HL-60 (cell line): ENCODE data around the gene CTRB1.

Experiments
- CTCF ChIP-seq: IDR thresholded peaks from one replicate; pipeline ENCODE4 v1.5.1; 2011; ENCODE audit warnings: low read length, control low read depth, inconsistent platforms; ENCODE audit not compliant: insufficient read depth
- POLR2AphosphoS5 ChIP-seq: IDR thresholded peaks from 2 replicates; pipeline ENCODE4 v1.6.1; 2012; ENCODE audit warnings: low read depth
- REST ChIP-seq: IDR thresholded peaks from 2 replicates; pipeline ENCODE4 v1.6.1; 2012; ENCODE audit warnings: low read depth; ENCODE audit not compliant: insufficient replicate concordance
- SPI1 ChIP-seq: IDR thresholded peaks from 2 replicates; pipeline ENCODE4 v1.6.1; 2012; ENCODE audit warnings: low read depth, mild to moderate bottlenecking, borderline replicate concordance

- no peak for TF ChIP-seq CTCF
- TF ChIP-seq SPI1 = no peak
- TF ChIP-seq REST = no peak
- no peak for TF ChIP-seq POLR2AphosphoS5
Observed at GRCh38 chr16:75216127-75216526, 2.7 kb upstream of the CTRB1 start.
